H9 (cell line): Measurements from ENCODE around the gene FOXN4. TPM values are rescaled to one million over a fixed set of nuclear protein-coding genes. Genes with fewer than 3 reads are reported as not detected.

ENCODE experiments used
- DNase-seq: peaks from one replicate; pipeline ENCODE4 v3.0.0-alpha.2; 2017
- H2AFZ ChIP-seq: one replicate; pipeline ENCODE4 v1.6.1; 2013; ENCODE audit warnings: mild to moderate bottlenecking, low read length, control low read depth, moderate library complexity
- H2AK5ac ChIP-seq: 2 replicates; pipeline ENCODE4 v1.6.1; 2013; ENCODE audit warnings: low read length, control low read depth, mixed read lengths; ENCODE audit not compliant: insufficient read length
- H2BK120ac ChIP-seq: one replicate; pipeline ENCODE4 v1.6.1; 2013; ENCODE audit warnings: low read depth, mild to moderate bottlenecking, low read length, control low read depth, inconsistent platforms; ENCODE audit not compliant: poor library complexity, severe bottlenecking
- H2BK12ac ChIP-seq: 2 replicates; pipeline ENCODE4 v1.6.1; 2013; ENCODE audit warnings: low read length, control low read depth, mixed read lengths, low read depth; ENCODE audit not compliant: insufficient read length
- H2BK15ac ChIP-seq: 2 replicates; pipeline ENCODE4 v1.6.1; 2013; ENCODE audit warnings: low read depth, low read length, control low read depth
- H2BK20ac ChIP-seq: one replicate; pipeline ENCODE4 v1.6.1; 2013; ENCODE audit warnings: low read depth, mild to moderate bottlenecking, low read length, control low read depth, inconsistent platforms; ENCODE audit not compliant: poor library complexity, severe bottlenecking
- H2BK5ac ChIP-seq: 2 replicates; pipeline ENCODE4 v1.6.1; 2013; ENCODE audit warnings: low read length, control low read depth, mixed read lengths; ENCODE audit not compliant: insufficient read length
- H3K14ac ChIP-seq: 2 replicates; pipeline ENCODE4 v1.6.1; 2013; ENCODE audit warnings: low read length, control low read depth; ENCODE audit not compliant: insufficient read depth
- H3K18ac ChIP-seq: 2 replicates; pipeline ENCODE4 v1.6.1; 2013; ENCODE audit warnings: low read depth, mild to moderate bottlenecking, mixed read lengths, low read length, control low read depth; ENCODE audit not compliant: insufficient read length
- H3K23ac ChIP-seq: 2 replicates; pipeline ENCODE4 v1.6.1; 2013; ENCODE audit warnings: low read length, control low read depth, mixed read lengths, low read depth; ENCODE audit not compliant: insufficient read length
- H3K23me2 ChIP-seq: 2 replicates; pipeline ENCODE4 v1.6.1; 2013; ENCODE audit warnings: low read depth, mild to moderate bottlenecking, mixed read lengths, low read length, control low read depth; ENCODE audit not compliant: insufficient read length, poor library complexity, severe bottlenecking
- H3K27ac ChIP-seq: 2 replicates; pipeline ENCODE4 v1.5.1; 2013; ENCODE audit warnings: low read length, control low read depth, mixed read lengths, low read depth; ENCODE audit not compliant: insufficient read length
- H3K27me3 ChIP-seq: 2 replicates; pipeline ENCODE4 v1.6.1; 2013; ENCODE audit warnings: low read length, control low read depth, inconsistent platforms; ENCODE audit not compliant: insufficient read depth
- H3K4ac ChIP-seq: 2 replicates; pipeline ENCODE4 v1.6.1; 2013; ENCODE audit warnings: low read depth, mild to moderate bottlenecking, control low read depth, inconsistent platforms, low read length, moderate library complexity
- H3K4me1 ChIP-seq: 2 replicates; pipeline ENCODE4 v1.6.1; 2013; ENCODE audit warnings: low read length, control low read depth, inconsistent platforms; ENCODE audit not compliant: insufficient read depth
- H3K4me2 ChIP-seq: 2 replicates; pipeline ENCODE4 v1.6.1; 2013; ENCODE audit warnings: low read length, control low read depth, mixed read lengths; ENCODE audit not compliant: insufficient read length, insufficient read depth
- H3K56ac ChIP-seq: 2 replicates; pipeline ENCODE4 v1.6.1; 2013; ENCODE audit warnings: low read depth, mild to moderate bottlenecking, mixed read lengths, low read length, control low read depth; ENCODE audit not compliant: insufficient read length
- H3K79me1 ChIP-seq: 2 replicates; pipeline ENCODE4 v1.6.1; 2013; ENCODE audit warnings: low read depth, mild to moderate bottlenecking, moderate library complexity, low read length, control low read depth, inconsistent platforms; ENCODE audit not compliant: insufficient read depth, poor library complexity, severe bottlenecking
- H3K79me2 ChIP-seq: 2 replicates; pipeline ENCODE4 v1.6.1; 2013; ENCODE audit warnings: low read length, control low read depth, inconsistent platforms; ENCODE audit not compliant: insufficient read depth
- H3K9ac ChIP-seq: 2 replicates; pipeline ENCODE4 v1.6.1; 2013; ENCODE audit warnings: low read length, control low read depth, mixed read lengths; ENCODE audit not compliant: insufficient read length; ENCODE audit errors: extremely low read depth
- H3K9me3 ChIP-seq: one replicate; pipeline ENCODE4 v1.6.1; 2013; ENCODE audit warnings: low read depth, low read length, inconsistent platforms; ENCODE audit not compliant: control insufficient read depth
- H3T11ph ChIP-seq: one replicate; pipeline ENCODE4 v1.6.1; 2013; ENCODE audit warnings: mild to moderate bottlenecking, low read length, control low read depth, inconsistent platforms
- H4K20me1 ChIP-seq: one replicate; pipeline ENCODE4 v1.6.1; 2013; ENCODE audit not compliant: control insufficient read depth, insufficient read length, insufficient read depth
- H4K5ac ChIP-seq: 2 replicates; pipeline ENCODE4 v1.6.1; 2013; ENCODE audit warnings: low read depth, mild to moderate bottlenecking, mixed read lengths, low read length, control low read depth; ENCODE audit not compliant: insufficient read length
- H4K8ac ChIP-seq: replicated peaks from 2 replicates; pipeline ENCODE4 v1.6.1; 2013; ENCODE audit warnings: low read length, control low read depth, mixed read lengths, low read depth; ENCODE audit not compliant: insufficient read length
- H4K91ac ChIP-seq: 2 replicates; pipeline ENCODE4 v1.6.1; 2013; ENCODE audit warnings: low read depth, mild to moderate bottlenecking, moderate library complexity, mixed read lengths, low read length, control low read depth; ENCODE audit not compliant: insufficient read length
- H3K27ac Mint-ChIP-seq, 3 experiments: 2 replicates in 2 of 3; 3 replicates in 1 of 3; pipeline ENCODE4 v1.8.0; 2020 to 2021; ENCODE audit warnings: mixed read lengths in 3 of 3, mild to moderate bottlenecking in 1 of 3, moderate library complexity in 1 of 3
- H3K27me3 Mint-ChIP-seq: 2 replicates; pipeline ENCODE4 v1.8.0; 2021; ENCODE audit warnings: low read depth, mild to moderate bottlenecking, moderate library complexity, mixed read lengths
- H3K36me3 Mint-ChIP-seq, 3 experiments: 2 replicates in 2 of 3; 3 replicates in 1 of 3; pipeline ENCODE4 v1.8.0; 2020 to 2021; ENCODE audit warnings: low read depth in 3 of 3, mixed read lengths in 3 of 3; ENCODE audit not compliant: insufficient read depth in 1 of 3
- H3K4me1 Mint-ChIP-seq, 2 experiments: 2 replicates each; pipeline ENCODE4 v1.8.0; 2020; ENCODE audit warnings: mixed read lengths in 2 of 2
- H3K4me3 Mint-ChIP-seq, 2 experiments: 2 replicates in 1 of 2; 3 replicates in 1 of 2; pipeline ENCODE4 v1.8.0; 2020 to 2021; ENCODE audit warnings: mild to moderate bottlenecking in 2 of 2, mixed read lengths in 2 of 2, moderate library complexity in 1 of 2
- H3K9me3 Mint-ChIP-seq, 2 experiments: 2 replicates in 1 of 2; 3 replicates in 1 of 2; pipeline ENCODE4 v1.8.0; 2020; ENCODE audit warnings: mild to moderate bottlenecking in 2 of 2, mixed read lengths in 2 of 2, moderate library complexity in 1 of 2
- WGBS: extraction: QIAGEN DNeasy Blood & Tissue Kit; methylation state at CpG from one replicate; pipeline ENCODE4 v1.1.7; 2013; ENCODE audit warnings: missing lambda C conversion rate, low lambda C conversion rate, mixed read lengths; ENCODE audit not compliant: insufficient read length; ENCODE audit errors: extremely low coverage; 5-methylcytosine and 5-hydroxymethylcytosine counted together
- total RNA-seq: library from RNA; stranded (reverse); gene quantifications from 2 replicates; pipeline ENCODE4 v1.2.1, GENCODE V29; 2021
- TF ChIP-seq, protein P1 (sequence below): fragments of 200-600 bp; sonication (generic); conservative IDR thresholded peaks from 3 replicates; pipeline ENCODE4 v1.8.0; 2021; ENCODE audit warnings: antibody characterized with exemption, mild to moderate bottlenecking

Gene FOXN4
- total RNA-seq, 1 experiment from 2014 or later: 0.39 TPM

DNA sequence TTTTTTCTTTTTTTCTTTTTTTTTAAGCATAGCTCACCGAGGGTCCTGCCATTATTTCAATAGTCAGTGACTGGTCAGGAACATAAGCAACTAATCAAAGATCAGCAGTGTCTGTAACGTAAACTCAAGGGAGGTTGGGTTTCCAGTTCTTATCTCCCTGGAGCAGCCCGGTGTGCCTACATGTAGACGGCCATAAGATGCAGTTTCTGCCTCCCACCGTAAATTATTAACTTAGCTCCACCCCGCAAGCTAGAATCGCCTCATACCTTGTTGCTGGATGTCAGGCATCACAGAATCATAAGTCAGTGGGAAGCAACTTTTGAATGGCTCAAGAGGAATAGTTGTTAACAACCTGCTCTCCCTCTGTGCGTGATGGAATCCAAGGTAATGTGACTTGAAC, 38.5 kb upstream of the FOXN4 start, which contains the start of gene MYO1H:
TSS of gene MYO1H (plus strand) at position 312 of the 400 bp plus-strand sequence. CDS start at position 373, 61 bp downstream.
- Histone ChIP-seq H3K23me2 (no peaks in the 10 kb centered on the region), H4K8ac (no peak within 1 kb of the TSS), H2AFZ (no peak within 1 kb of the TSS), H3K27ac (no peak within 1 kb of the TSS), H2BK5ac (no peak within 1 kb of the TSS), H2AK5ac (no peak within 1 kb of the TSS), H3K56ac (no peak within 1 kb of the TSS), H3K14ac (no peak within 1 kb of the TSS), H3K79me1 (no peaks in the 10 kb centered on the region), H3T11ph (no peak within 1 kb of the TSS), H3K27me3 (no peaks in the 10 kb centered on the region), H3K79me2 (no peaks in the 10 kb centered on the region), H3K4ac (no peak within 1 kb of the TSS), H2BK15ac (no peak within 1 kb of the TSS), H3K9me3 (no peaks in the 10 kb centered on the region), H4K20me1 (no peaks in the 10 kb centered on the region), H4K91ac (no peak within 1 kb of the TSS), H3K4me1 (no peaks in the 10 kb centered on the region), H4K5ac (no peak within 1 kb of the TSS), H2BK12ac (no peak within 1 kb of the TSS), H3K9ac (no peak within 1 kb of the TSS), H3K23ac (no peak within 1 kb of the TSS), H3K4me2 (no peak within 1 kb of the TSS), H2BK120ac (no peak within 1 kb of the TSS), H2BK20ac (no peak within 1 kb of the TSS), H3K18ac (no peak within 1 kb of the TSS)
- Mint-ChIP-seq H3K4me3 (no peak within 1 kb of the TSS), H3K27me3 (peaks cover 2% of the 10 kb centered on the region), H3K27ac (no peak within 1 kb of the TSS; a peak in 1 of 7 replicates), H3K36me3 (no peaks in the 10 kb centered on the region), H3K9me3 (peaks cover 0 to 4% of the 10 kb centered on the region in 2 experiments; a peak in 2 of 5 replicates), H3K4me1 (no peaks in the 10 kb centered on the region)
- DNase-seq: no peak
- no CpG with 5 or more reads among the region's 8 CpGs for WGBS
- TF ChIP-seq, protein P1, sequence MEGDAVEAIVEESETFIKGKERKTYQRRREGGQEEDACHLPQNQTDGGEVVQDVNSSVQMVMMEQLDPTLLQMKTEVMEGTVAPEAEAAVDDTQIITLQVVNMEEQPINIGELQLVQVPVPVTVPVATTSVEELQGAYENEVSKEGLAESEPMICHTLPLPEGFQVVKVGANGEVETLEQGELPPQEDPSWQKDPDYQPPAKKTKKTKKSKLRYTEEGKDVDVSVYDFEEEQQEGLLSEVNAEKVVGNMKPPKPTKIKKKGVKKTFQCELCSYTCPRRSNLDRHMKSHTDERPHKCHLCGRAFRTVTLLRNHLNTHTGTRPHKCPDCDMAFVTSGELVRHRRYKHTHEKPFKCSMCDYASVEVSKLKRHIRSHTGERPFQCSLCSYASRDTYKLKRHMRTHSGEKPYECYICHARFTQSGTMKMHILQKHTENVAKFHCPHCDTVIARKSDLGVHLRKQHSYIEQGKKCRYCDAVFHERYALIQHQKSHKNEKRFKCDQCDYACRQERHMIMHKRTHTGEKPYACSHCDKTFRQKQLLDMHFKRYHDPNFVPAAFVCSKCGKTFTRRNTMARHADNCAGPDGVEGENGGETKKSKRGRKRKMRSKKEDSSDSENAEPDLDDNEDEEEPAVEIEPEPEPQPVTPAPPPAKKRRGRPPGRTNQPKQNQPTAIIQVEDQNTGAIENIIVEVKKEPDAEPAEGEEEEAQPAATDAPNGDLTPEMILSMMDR: no peak
